ENCODE measurements around the gene WFDC5.

DNA sequence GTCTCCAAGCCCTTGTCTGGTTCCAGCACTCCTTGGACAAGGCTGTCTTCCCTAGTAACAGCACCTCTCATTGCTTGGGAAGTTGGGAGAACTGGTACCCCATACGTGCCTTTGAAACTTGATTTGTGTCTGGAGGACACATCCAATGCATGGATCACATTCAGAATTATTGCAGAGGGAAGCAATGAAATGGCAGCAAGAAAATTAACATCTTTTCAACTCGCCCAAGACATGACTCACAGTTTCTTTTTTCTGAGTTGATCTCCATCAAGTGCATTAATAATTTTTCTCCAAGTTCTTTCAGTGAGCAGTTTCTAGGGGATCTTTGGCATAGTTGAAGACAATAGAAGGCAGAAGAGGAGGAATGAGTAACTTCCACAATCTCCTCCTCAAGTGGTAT is 37.4 kb upstream of the WFDC5 start:
- TF ChIP-seq, protein P1, sequence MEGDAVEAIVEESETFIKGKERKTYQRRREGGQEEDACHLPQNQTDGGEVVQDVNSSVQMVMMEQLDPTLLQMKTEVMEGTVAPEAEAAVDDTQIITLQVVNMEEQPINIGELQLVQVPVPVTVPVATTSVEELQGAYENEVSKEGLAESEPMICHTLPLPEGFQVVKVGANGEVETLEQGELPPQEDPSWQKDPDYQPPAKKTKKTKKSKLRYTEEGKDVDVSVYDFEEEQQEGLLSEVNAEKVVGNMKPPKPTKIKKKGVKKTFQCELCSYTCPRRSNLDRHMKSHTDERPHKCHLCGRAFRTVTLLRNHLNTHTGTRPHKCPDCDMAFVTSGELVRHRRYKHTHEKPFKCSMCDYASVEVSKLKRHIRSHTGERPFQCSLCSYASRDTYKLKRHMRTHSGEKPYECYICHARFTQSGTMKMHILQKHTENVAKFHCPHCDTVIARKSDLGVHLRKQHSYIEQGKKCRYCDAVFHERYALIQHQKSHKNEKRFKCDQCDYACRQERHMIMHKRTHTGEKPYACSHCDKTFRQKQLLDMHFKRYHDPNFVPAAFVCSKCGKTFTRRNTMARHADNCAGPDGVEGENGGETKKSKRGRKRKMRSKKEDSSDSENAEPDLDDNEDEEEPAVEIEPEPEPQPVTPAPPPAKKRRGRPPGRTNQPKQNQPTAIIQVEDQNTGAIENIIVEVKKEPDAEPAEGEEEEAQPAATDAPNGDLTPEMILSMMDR (IDR thresholded peaks at IDR 0.05): no peak
- TF ChIP-seq POLR2A (IDR thresholded peaks at IDR 0.05): no peak

All from gastroesophageal sphincter (tissue), 3 donors.